HG03442 (cell line): ENCODE measurements around the gene IGF2BP1.
A peak's percentile ranks its signal among the peaks of the same experiment; 100 is the strongest.

Experiments used
- ATAC-seq: cut with Tn5 transposase; IDR thresholded peaks from one replicate; pipeline ENCODE4 v1.9.1; 2021; ENCODE audit warnings: mild to moderate bottlenecking, moderate library complexity; ENCODE audit not compliant: unreplicated experiment

The IGF2BP1 gene

GRCh38 chr17:48997103-48997826 lies at the start of gene IGF2BP1:
TSS of gene IGF2BP1 (plus strand) at chr17:48997385. CDS start at chr17:48997746, 361 bp downstream.
- no peak for ATAC-seq

- no peak for ATAC-seq
These were observed 45.6 kb upstream of the IGF2BP1 start for GRCh38 chr17:48951572-48951971.

- peak; percentile 47 for ATAC-seq
These were observed 44.3 kb upstream of the IGF2BP1 start for GRCh38 chr17:48952904-48953303.

GRCh38 chr17:48954300-48954755 lies 42.9 kb upstream of the IGF2BP1 start:
- no peak for ATAC-seq

- ATAC-seq = no peak
These were observed 36.2 kb upstream of the IGF2BP1 start for GRCh38 chr17:48960834-48961515.

GRCh38 chr17:48961516-48962233 lies 35.5 kb upstream of the IGF2BP1 start:
- no peak for ATAC-seq

- no peak for ATAC-seq
These were observed 27.0 kb upstream of the IGF2BP1 start for GRCh38 chr17:48970224-48970623.

DNA sequence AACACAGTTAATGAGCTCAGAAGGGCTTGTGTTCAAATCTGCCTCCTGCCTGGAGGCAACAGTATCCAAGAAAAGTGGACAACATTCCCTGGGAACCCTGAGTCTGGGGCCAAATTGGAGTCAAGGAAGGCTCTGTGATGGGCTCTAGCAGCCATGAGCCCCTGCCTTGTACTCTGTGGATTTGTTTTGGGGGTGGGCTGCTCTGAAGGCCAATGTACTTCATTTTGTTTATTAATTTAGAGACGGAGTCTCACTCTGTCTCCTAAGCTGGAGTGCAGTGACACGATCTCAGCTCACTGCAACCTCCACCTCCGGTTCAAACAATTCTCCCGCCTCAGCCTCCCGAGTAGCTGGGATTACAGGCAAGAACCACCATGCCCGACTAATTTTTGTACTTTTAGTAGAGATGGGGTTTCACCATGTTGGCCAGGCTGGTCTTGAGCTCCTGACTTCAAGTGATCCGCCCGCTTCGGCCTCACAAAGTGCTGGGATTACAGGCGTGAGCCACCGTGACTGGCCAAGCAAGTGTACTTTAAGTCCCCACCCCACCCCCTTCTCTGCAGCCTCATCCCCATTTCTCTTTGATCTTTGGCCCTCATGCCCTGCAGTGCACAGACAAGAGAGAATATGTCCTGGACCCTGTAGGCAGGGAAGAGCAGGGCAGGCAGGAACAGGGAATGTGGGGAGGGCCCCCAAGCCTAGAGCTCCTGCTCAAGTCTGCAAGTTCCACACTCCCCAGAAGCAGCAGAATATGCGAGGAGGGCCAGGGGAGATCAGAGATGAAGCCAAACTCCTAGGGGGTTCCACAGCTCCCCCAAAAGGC lies 26.1 kb upstream of the IGF2BP1 start:
- ATAC-seq = no peak

DNA sequence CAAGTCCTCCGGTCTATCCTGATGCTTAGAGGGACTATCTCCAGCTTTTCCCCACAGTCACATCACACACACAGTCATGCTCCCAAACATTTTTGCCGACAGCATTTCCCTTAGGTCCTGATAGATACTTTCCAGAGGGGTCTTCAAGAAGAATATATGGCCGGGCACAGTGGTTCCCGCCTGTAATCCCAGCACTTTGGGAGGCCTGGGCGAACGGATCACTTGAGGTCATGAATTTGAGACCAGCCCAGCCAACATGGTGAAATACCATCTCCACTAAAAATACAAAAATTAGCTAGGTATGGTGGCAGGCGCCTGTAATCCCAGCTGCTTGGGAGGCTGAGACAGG lies 24.5 kb upstream of the IGF2BP1 start:
- ATAC-seq = no peak

DNA sequence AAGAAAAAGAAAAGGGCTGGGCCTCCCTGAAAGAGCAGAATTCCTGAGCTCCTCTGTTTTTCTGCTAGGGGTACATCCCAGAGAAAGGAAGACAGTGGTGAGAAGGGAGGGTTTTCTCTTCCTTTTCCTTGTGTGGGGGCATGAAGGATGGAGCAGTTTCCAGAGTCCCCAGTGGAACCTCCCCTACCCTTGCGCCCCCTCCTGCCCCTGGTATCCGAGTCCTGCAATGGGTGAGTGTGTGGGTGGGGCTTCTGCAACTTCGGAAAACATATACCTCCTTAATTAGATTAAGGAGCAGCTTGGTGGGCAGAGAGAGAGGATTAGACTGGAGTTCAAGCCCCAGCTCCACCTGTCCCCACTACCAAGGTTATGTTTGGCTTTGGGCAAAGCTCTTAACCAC lies 23.4 kb upstream of the IGF2BP1 start:
- ATAC-seq = no peak

DNA sequence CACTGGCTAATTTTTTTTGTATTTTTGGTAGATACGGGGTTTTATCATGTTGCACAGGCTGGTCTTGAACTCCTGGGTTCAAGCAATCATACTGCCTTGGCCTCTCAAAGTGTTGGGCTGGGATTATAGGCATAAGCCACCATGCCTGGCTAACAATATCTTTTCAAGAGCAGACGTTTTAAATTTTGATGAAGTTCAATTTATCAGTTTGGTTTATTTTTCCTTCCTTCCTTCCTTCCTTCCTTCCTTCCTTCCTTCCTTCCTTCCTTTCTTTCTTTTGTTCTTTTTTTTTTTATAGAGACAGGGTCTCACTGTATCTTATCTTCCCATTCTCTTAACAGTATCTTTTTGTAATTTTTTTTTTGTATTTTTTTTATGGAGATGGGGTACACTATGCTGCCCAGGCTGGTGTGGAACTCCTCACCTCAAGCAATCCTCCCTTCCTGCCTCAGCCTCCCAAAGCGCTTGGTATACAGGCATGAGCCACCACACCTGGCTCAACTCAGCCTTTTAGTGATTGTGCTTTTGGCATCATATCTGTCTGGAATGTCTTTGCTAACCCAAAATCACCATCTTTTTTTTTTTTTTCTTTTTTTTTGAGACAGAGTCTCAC lies 15.2 kb upstream of the IGF2BP1 start:
- ATAC-seq = no peak

DNA sequence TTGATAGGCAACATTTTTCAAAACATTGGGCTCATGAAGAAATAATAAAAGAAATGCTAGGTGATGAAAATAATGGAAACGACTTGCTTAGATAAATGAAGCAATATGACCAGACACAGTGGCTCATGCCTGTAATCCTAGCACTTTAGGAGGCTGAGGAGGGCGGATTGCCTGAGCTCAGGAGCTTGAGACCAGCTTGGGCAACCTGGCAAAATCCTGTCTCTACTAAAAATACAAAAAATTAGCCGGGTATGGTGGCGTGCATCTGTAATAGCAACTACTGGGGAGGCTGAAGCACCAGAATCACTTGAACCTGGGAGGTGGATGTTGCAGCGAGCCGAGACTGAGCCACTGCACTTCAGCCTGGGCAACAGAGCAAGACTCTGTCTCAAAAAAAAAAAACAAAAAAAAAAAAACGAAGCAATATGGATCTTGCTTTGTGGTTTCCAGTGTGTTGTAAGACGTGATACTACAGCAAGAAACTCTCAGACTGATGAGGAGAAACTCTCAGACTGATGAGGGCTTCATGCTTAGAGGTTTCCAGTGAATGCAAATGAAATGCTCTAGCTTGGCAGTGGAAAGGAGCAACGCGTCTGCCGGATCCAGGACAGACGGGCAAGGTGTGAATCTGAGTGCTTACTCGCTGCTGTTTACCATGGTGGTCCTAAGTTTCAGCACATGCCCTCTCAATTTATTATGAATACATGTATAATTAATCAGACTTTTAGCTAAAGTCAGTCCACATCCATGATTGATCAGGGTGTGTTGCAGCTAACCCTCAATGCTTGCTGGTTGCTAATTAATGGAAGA lies 11.5 kb upstream of the IGF2BP1 start:
- no peak for ATAC-seq

DNA sequence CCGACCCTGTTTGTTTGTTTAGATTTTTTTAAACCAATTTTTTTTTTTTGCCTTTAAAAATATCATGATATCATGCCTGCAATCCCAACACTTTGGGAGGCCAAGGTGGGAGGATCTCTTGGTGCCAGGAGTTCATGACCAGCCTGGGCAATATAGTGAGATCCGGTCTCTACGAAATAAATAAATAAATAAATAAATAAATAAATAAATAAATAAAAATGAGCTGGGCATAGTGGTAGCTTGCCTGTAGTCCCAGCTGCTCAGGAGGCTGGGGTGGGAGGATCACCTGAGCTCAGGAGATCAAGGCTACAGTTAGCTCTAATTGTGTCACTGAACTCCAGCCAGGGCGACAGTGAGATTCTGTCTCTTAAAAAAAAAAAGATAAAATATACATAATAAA lies 8.1 kb upstream of the IGF2BP1 start:
- ATAC-seq = no peak

GRCh38 chr17:48990882-48991357 lies 6.3 kb upstream of the IGF2BP1 start:
- ATAC-seq = no peak

- ATAC-seq = no peak
These were observed 4.7 kb upstream of the IGF2BP1 start for GRCh38 chr17:48992444-48992843.

- no peak for ATAC-seq
These were observed 3.9 kb upstream of the IGF2BP1 start for GRCh38 chr17:48993305-48993704.

DNA sequence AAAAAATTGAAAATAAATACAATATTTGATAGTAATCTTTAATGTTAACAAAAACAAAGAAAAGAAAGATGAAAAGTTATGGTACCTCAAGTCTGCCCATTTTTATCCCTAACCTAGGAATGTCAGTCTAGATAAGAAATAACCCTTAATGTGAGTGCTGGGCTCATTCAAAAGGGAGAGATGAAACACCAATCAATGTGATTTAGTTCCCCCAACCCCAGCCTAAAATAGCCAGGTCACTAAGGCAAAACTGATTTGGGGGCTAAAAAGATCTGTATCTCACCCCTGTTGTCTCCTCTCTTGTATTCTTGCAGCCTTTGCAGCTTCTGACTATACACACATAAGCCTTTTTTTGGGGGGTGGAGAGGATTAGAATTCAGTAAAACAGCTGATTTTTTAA lies 3.2 kb upstream of the IGF2BP1 start:
- ATAC-seq = no peak

DNA sequence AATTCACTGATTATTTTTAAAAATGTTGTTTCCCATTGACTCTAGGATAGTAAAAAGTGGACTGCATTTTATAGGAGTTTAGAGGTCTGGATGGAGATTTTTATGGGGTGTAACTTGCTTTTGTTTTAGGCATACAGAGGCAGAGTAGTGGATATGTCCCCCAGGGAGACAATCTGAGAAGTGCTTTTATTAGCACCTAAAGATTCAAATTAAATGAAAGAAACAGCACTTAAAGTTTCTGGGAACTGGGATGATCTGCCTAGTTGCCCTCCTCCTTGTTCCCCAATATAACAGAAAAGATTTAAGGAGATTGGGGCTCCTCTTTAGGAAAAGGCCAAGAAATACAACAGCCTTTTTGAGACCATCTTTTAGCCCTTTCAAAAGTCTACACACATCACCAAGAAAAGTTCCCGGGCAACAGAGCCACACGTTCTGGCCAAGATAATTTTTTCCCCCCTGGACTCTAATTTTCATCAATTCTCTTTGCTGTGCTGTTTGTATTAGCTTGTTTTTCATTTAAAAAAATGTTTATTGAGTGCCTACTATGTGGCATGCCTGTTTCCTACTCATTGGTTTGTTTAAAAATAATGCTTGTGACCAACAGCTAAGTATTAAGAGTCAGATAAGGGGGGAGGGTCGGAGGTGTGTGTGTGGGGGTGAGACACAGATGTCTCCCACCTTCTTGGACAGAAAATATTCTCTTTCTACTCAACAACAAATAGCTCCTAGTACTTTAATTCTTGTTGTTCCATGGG lies 2.5 kb upstream of the IGF2BP1 start:
- no peak for ATAC-seq
